ENCODE measurements around the gene RYR2. TPM values are rescaled to one million over a fixed set of nuclear protein-coding genes. Genes with fewer than 3 reads are reported as not detected.

The RYR2 gene
- polyA plus RNA-seq, 1 of the 3 experiments (the other 2 are of a cell fraction) = under 0.01 TPM

DNA sequence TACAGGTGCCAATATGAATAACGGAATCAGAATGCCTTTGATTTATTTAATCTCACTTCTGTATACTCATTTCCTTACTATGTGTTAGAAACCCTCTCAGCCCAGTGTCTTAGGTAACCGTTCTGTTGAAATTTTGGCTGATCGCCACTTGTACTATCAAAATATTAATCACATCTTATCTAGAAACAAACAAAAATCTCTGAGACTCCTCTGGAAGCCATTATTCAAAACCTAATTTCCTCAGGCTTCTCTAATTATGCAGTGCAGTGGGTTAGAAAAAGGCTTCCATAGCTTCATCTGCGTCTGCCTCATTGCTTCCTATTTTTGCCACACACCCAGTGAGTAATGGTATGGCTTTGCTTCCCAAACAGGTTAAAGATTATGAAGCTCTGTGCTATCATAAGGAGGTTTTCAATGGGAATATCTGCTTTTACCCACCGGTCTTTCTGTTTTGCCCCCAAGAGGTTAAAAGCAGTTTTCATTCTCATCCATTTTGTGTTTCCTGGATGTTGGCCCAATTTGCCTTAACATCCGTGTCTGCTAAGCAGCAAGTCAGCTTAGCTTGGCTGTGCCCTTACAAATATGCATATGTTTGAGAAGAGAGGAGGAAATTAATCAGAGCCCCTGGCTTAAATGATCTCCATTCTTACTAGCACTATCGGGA is 129.6 kb downstream of the RYR2 start:
- H3K4me1 ChIP-seq (ENCODE audit: control insufficient read depth in 1 of 2, insufficient read depth in 2 of 2, low read depth in 1 of 2, low read length in 1 of 2) = peaks cover 0 to 11% of the 10 kb centered on the region in 2 experiments; a peak in 2 of 4 replicates
- ChIA-PET CTCF (interaction anchor here (0.6 to 1.3 kb wide), 4 partner anchors 9 to 634 kb away, joined by 3 to 4 read pairs (median 3); no protein-coding TSS in a partner anchor), POLR2A (no interaction called here)
- H3K9ac ChIP-seq = no peak overlapping the region
- H3K36me3 ChIP-seq (replicated peaks in 1 of 2; ENCODE audit: control insufficient read depth in 1 of 2, insufficient read depth in 2 of 2, low read length in 1 of 2) = no peaks in the 10 kb centered on the region
- H3K4me3 ChIP-seq (ENCODE audit: low read depth in 2 of 2, low read length in 1 of 2) = no peak overlapping the region
- no peaks in the 10 kb centered on the region for H3F3A ChIP-seq (replicated peaks; ENCODE audit: insufficient read depth)
- no peaks in the 10 kb centered on the region for H3K27me3 ChIP-seq (ENCODE audit: insufficient read depth)
- TF ChIP-seq PBX3 (IDR thresholded peaks at IDR 0.05) (no peak), MXI1 (IDR thresholded peaks at IDR 0.05; ENCODE audit: low read depth, low read length) (no peak), CTCF (IDR thresholded peaks at IDR 0.05) (no peak), JUND (IDR thresholded peaks at IDR 0.05) (no peak), GATA2 (CRISPR knock-in tag; IDR thresholded peaks at IDR 0.05) (no peak), ELF1 (IDR thresholded peaks at IDR 0.05) (no peak), RFX5 (IDR thresholded peaks at IDR 0.05; ENCODE audit: low read length) (no peak), RCOR1 (IDR thresholded peaks at IDR 0.05; ENCODE audit: low read length) (no peak)
- H3K79me2 ChIP-seq (ENCODE audit: insufficient read depth) = no peaks in the 10 kb centered on the region
- H3K9me3 ChIP-seq = peaks cover 8% of the 10 kb centered on the region; the same call in 1 of the 2 replicates
- no peaks in the 10 kb centered on the region for H4K20me1 ChIP-seq (ENCODE audit: insufficient read depth)
- no peaks in the 10 kb centered on the region for H3K9me2 ChIP-seq
- peak overlapping the region in 1 of 2 experiments; percentile 74; a peak in 2 of 4 replicates for H3K27ac ChIP-seq (ENCODE audit: low read depth in 2 of 2, low read length in 1 of 2)
- H3K4me2 ChIP-seq = no peak overlapping the region
- peak; percentile 33 for DNase-seq
- H2AFZ ChIP-seq (ENCODE audit: low read depth) = no peak overlapping the region
- WGBS (ENCODE audit: low lambda C conversion rate) = 32% methylated on average over 7 of the region's 7 CpGs

DNA sequence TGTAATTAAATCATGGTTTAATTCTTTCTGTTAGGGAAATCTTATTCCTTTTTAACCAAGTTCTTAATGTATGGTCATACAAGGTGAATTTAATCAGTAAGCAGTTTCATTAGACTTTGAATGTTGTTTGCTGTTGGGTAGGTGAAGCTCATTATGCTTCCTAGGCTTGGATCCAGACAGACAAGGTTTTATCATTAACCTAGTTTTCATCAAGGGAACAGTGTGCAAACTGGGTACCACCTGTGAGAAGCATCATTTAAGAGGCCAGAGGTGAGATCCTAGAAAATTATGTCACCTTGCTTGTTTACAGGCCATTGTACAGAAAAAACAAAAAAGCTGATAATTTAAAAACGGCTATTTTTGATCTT is 130.1 kb downstream of the RYR2 start:
- Histone ChIP-seq H3K4me1 (ENCODE audit: control insufficient read depth in 1 of 2, insufficient read depth in 2 of 2, low read depth in 1 of 2, low read length in 1 of 2) (peaks cover 0 to 11% of the 10 kb centered on the region in 2 experiments; a peak in 2 of 4 replicates), H3K9me3 (peaks cover 8% of the 10 kb centered on the region; the same call in 1 of the 2 replicates), H3K9ac (no peak overlapping the region), H3K4me3 (ENCODE audit: low read depth in 2 of 2, low read length in 1 of 2) (no peak overlapping the region), H4K20me1 (ENCODE audit: insufficient read depth) (no peaks in the 10 kb centered on the region), H3K27me3 (ENCODE audit: insufficient read depth) (no peaks in the 10 kb centered on the region), H3K27ac (ENCODE audit: low read depth in 2 of 2, low read length in 1 of 2) (peak overlapping the region in 1 of 2 experiments; percentile 60; a peak in 1 of 4 replicates), H3K4me2 (no peak overlapping the region), H2AFZ (ENCODE audit: low read depth) (no peak overlapping the region), H3K9me2 (no peaks in the 10 kb centered on the region), H3K36me3 (replicated peaks in 1 of 2; ENCODE audit: control insufficient read depth in 1 of 2, insufficient read depth in 2 of 2, low read length in 1 of 2) (no peaks in the 10 kb centered on the region), H3K79me2 (ENCODE audit: insufficient read depth) (no peaks in the 10 kb centered on the region), H3F3A (replicated peaks; ENCODE audit: insufficient read depth) (no peaks in the 10 kb centered on the region)
- POLR2A ChIA-PET = no interaction called here
- CTCF ChIA-PET = interaction anchor here (0.6 to 1.3 kb wide), 4 partner anchors 10 to 634 kb away, joined by 3 read pairs; no protein-coding TSS in a partner anchor
- WGBS (ENCODE audit: low lambda C conversion rate) = 17% methylated on average over 1 of the region's 1 CpG
- no peak for TF ChIP-seq GATA2 (CRISPR knock-in tag; IDR thresholded peaks at IDR 0.05)
- no peak for TF ChIP-seq MXI1 (IDR thresholded peaks at IDR 0.05; ENCODE audit: low read depth, low read length)
- no peak for TF ChIP-seq FOXM1 (IDR thresholded peaks at IDR 0.05; ENCODE audit: low read depth)
- TF ChIP-seq, protein P1, sequence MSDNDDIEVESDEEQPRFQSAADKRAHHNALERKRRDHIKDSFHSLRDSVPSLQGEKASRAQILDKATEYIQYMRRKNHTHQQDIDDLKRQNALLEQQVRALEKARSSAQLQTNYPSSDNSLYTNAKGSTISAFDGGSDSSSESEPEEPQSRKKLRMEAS (IDR thresholded peaks at IDR 0.05; ENCODE audit: low read depth) = no peak
- TF ChIP-seq YY1 (IDR thresholded peaks at IDR 0.05; ENCODE audit: low read depth) = no peak
- TF ChIP-seq FOSL2 (IDR thresholded peaks at IDR 0.05; ENCODE audit: borderline replicate concordance, low read depth) = no peak
- DNase-seq = no peak

Measured in SK-N-SH (cell line).